Glomerular endothelial cell (primary cell): ENCODE measurements around the gene LIPC. TPM values are rescaled to one million over a fixed set of nuclear protein-coding genes. Genes with fewer than 3 reads are reported as not detected.

Source experiments
- DNase-seq: peaks from one replicate; pipeline ENCODE4 v3.0.0-alpha.2; 2011; ENCODE audit warnings: low read depth, low spot score; ENCODE audit errors: extremely low read depth
- total RNA-seq: library from RNA; depleted of rRNA; stranded (reverse); fragments of >200 nt; gene quantifications from 2 replicates; pipeline ENCODE4 v1.2.3, GENCODE V29; 2015

The LIPC gene
- total RNA-seq, 1 donor from 2014 or later = 0.12 TPM

- DNase-seq = no peak
These were observed 59.2 kb downstream of the LIPC start for GRCh38 chr15:58490888-58491473.

GRCh38 chr15:58491499-58492202 is 59.9 kb downstream of the LIPC start:
- no peak for DNase-seq

GRCh38 chr15:58492661-58493397 is 61.0 kb downstream of the LIPC start:
- DNase-seq = no peak

- no peak for DNase-seq
These were observed 62.8 kb downstream of the LIPC start for GRCh38 chr15:58494567-58494966.

DNA sequence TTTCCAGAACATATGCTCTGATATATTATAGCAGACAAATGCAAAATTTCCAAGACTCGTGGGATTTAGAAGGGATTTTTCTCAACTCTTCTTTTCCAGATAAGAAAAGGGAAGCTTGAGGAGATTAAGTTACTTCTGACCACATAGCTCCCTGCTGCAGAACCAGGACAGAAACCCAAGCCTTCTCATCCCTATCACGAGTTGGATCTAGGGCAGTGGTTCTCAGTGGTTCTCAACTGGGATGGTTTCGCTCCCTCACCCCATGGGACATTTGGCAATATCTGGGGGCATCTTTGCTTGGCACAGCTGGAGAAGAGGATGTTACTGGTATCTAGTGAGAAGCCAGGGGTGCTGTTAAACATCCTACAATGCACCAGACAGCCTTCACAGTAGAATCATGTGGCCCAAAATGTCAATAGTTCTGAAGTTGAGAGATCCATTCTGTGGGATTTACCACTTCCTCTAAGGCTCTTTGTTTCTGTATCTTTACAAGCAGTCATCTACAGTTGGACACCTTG is 64.2 kb downstream of the LIPC start:
- no peak for DNase-seq

GRCh38 chr15:58497046-58497785 is 65.4 kb downstream of the LIPC start:
- no peak for DNase-seq

- no peak for DNase-seq
These were observed 67.2 kb downstream of the LIPC start for GRCh38 chr15:58498821-58499580.

GRCh38 chr15:58501006-58501405 is 69.2 kb downstream of the LIPC start:
- no peak for DNase-seq

- no peak for DNase-seq
These were observed 69.9 kb downstream of the LIPC start for GRCh38 chr15:58501636-58502188.

- no peak for DNase-seq
These were observed 71.6 kb downstream of the LIPC start for GRCh38 chr15:58503139-58504027.

GRCh38 chr15:58504674-58505234 is 73.0 kb downstream of the LIPC start:
- DNase-seq = no peak

GRCh38 chr15:58505581-58505980 is 73.8 kb downstream of the LIPC start:
- DNase-seq = no peak

GRCh38 chr15:58506064-58506490 is 74.3 kb downstream of the LIPC start:
- DNase-seq = no peak

- DNase-seq = no peak
These were observed 75.2 kb downstream of the LIPC start for GRCh38 chr15:58506783-58507668.

DNA sequence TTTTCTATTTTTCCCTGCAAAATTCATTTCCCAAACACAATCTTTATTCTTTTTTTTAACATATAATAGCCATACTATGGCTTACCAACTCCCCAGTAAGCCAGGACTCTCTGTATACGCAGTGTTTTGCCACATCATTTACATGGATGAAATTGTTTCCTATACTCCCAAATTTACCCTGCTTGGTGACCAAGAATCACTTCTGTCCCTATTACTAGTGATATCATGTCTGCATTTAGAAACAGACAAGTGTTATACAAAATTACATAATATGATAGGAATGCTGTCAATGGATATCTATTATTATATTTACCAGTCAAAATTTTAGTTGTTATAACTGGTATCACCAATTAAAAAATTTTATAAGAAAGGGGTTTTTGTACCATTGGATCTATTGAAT is 77.8 kb downstream of the LIPC start:
- no peak for DNase-seq

- peak; percentile 47 for DNase-seq
These were observed 79.2 kb downstream of the LIPC start for GRCh38 chr15:58510715-58511598.

DNA sequence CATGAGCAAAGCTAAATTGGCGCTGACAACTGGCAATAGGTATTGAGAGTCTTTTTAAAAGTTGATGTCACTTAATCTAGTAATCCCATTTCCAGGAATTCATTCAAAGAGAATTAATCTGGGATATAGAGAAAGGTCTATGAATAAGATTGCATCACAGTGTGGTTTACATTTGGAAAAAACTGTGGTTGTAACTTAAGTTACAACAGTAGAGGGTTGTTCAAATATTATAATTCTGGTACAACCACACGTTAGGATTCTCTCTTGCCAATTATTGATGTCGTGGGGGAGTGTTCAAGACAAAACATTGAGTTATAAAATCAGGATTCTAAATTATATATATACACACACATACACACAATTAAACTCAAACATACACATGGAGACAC is 79.8 kb downstream of the LIPC start:
- no peak for DNase-seq
